Measurements from ENCODE around the gene COCH.

COCH gene

DNA sequence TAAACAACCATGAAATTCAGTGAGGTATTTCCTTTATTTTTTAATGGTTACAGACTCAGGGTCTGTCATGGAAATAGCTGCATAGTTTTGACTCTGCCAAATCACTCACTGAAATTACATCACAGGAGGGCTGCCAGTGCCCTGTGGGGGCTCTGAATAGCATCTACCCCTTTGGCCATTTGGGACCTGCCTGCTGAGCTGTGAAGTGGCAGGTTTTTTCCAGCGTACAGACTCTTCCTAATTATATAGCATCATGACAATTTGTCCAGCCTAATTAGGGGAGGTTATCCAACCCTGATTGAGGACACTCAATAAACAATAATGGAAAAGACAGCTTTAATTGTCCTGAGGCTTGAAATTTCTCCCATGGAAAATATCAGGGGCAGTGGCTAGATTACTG, 1.8 kb upstream of the COCH start:
- no peak for DNase-seq (ENCODE audit: extremely low spot score)
- ChIA-PET CTCF (no interaction called here), POLR2A (no interaction called here)
- TF ChIP-seq CTBP1 (IDR thresholded peaks at IDR 0.05; ENCODE audit: borderline replicate concordance) (no peak), NFRKB (IDR thresholded peaks at IDR 0.05) (no peak), ARNT (IDR thresholded peaks at IDR 0.05) (no peak), LEF1 (IDR thresholded peaks at IDR 0.05; ENCODE audit: borderline replicate concordance) (no peak), ZNF384 (IDR thresholded peaks at IDR 0.05) (no peak), BHLHE40 (IDR thresholded peaks at IDR 0.05; ENCODE audit: borderline replicate concordance) (no peak), HDGF (IDR thresholded peaks at IDR 0.05; ENCODE audit: borderline replicate concordance) (no peak), SUZ12 (IDR thresholded peaks at IDR 0.05) (no peak), L3MBTL2 (conservative IDR thresholded peaks at IDR 0.05) (no peak), FOXM1 (IDR thresholded peaks at IDR 0.05; ENCODE audit: borderline replicate concordance) (no peak), FOXA1 (IDR thresholded peaks at IDR 0.05) (no peak), TARDBP (IDR thresholded peaks at IDR 0.05) (no peak)
- TF ChIP-seq, protein P1, sequence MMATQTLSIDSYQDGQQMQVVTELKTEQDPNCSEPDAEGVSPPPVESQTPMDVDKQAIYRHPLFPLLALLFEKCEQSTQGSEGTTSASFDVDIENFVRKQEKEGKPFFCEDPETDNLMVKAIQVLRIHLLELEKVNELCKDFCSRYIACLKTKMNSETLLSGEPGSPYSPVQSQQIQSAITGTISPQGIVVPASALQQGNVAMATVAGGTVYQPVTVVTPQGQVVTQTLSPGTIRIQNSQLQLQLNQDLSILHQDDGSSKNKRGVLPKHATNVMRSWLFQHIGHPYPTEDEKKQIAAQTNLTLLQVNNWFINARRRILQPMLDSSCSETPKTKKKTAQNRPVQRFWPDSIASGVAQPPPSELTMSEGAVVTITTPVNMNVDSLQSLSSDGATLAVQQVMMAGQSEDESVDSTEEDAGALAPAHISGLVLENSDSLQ (IDR thresholded peaks at IDR 0.05): no peak

DNA sequence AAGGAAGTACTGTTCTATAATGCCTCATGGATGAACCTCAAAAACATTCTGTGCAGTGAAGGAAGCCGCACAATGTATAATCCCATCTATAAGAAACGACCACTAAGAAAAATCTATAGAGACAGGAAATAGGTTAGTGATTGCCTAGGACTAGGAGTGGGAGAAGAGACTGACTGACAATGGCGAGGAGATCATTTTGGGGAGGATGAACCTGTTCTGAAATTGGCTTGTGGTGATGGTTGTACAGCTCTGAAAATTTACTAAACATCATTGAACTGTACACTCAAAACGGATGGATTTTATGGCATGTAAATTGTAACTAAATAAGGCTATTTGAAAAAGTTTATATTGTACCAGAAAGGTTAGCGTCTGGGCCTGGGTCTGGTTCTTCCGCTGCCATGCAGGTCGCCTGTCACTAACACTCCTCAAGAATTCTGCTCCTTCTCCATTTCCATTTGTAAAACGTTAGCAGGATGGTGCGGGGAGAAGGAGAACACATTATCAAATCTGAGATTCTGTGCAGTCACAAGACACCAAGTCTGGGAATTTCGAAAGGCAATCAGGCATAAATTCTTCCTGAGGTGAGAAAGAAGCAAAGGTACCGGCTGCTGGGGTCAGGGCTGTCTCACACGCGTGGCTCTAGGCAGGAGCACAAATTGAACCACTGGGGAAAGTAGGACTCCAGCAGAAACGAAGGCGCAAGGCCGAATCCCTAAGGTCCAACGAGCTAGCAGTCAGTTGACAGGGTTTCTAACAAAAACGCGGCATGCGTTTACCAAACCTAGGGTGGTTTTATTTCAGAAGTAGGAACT, 845 bp upstream of the COCH start:
- peak; percentile 7; the same call in 1 of the 2 replicates for TF ChIP-seq L3MBTL2 (conservative IDR thresholded peaks at IDR 0.05)
- no peak for TF ChIP-seq BHLHE40 (IDR thresholded peaks at IDR 0.05; ENCODE audit: borderline replicate concordance)
- no peak for TF ChIP-seq FOXA1 (IDR thresholded peaks at IDR 0.05)
- TF ChIP-seq, protein P1 (IDR thresholded peaks at IDR 0.05): no peak
- no peak for DNase-seq (ENCODE audit: extremely low spot score)
- ChIA-PET POLR2A (interaction anchor here (0.6 to 1.3 kb wide), 12 partner anchors 8 to 315 kb away, joined by 3 to 6 read pairs (median 3); partner anchors contain the start of genes AP4S1, G2E3 and STRN3), CTCF (interaction anchor here (0.6 kb wide), 1 partner anchor 131 kb away, joined by 3 read pairs; no protein-coding TSS in a partner anchor)

DNA sequence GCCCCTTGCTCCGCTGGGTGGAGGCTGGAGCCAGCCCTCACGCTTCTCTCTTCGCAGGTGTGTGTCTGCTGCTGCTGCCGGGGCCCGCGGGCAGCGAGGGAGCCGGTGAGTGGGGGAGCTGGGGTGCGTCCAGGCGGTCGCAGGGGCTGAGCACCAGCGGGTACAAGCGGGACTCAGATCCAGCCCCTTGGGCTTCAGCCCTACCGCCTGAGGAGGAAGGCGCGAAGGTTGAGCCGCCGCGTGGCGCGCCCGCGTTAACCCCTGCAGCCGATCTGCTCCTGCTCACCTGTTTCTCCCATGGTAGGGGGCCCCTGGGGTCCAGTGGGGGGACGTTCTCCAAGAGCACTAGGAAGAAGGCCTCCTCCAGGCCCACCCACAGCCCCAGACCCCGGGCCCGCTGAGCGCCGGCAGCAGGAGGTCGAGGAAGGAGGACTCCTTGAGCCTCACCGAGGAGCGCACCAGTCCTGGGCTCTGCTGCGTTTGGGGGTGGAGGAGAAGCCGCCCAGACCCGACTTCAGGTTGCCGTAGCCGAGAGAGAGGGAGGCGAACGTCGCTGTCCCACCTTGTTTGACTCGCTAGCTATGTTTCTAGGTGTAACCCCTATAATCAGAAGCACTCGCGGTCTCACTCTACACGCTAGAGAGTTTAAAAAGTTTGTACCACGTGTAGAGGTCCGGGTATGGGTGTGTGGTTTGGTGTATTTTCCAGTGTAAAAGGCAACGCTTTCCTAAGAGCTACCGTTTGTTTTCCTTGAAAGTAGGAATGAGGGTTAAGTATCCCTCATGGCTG, 834 bp downstream of the COCH start:
- ChIA-PET CTCF (no interaction called here), POLR2A (no interaction called here)
- TF ChIP-seq L3MBTL2 (conservative IDR thresholded peaks at IDR 0.05) (peak; percentile 39), FOXM1 (IDR thresholded peaks at IDR 0.05; ENCODE audit: borderline replicate concordance) (no peak), SUZ12 (IDR thresholded peaks at IDR 0.05) (no peak), FOXK2 (IDR thresholded peaks at IDR 0.05) (no peak)
- DNase-seq (ENCODE audit: extremely low spot score): no peak

DNA sequence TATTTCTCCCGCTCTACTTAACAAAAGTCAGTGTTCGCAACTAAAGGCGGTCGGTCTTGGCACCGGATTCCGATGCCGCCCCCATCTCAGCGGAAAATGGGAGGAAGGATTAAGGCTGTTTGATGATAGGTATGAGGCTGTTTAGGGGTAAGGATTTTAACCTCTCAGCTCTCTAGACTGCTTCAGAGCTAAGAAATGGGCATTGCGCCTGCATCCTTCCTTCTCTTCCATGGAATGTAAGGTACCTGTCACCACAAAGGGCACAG, 1.4 kb downstream of the COCH start:
- DNase-seq (ENCODE audit: extremely low spot score): no peak
- ChIA-PET CTCF (no interaction called here), POLR2A (no interaction called here)
- TF ChIP-seq LEF1 (IDR thresholded peaks at IDR 0.05; ENCODE audit: borderline replicate concordance) (no peak), SUZ12 (IDR thresholded peaks at IDR 0.05) (no peak), FOXK2 (IDR thresholded peaks at IDR 0.05) (no peak), HDGF (IDR thresholded peaks at IDR 0.05; ENCODE audit: borderline replicate concordance) (no peak), TARDBP (IDR thresholded peaks at IDR 0.05) (no peak), SP1 (IDR thresholded peaks at IDR 0.05) (no peak), L3MBTL2 (conservative IDR thresholded peaks at IDR 0.05) (no peak), ZNF384 (IDR thresholded peaks at IDR 0.05) (no peak), NFRKB (IDR thresholded peaks at IDR 0.05) (no peak), ARNT (IDR thresholded peaks at IDR 0.05) (no peak), CTBP1 (IDR thresholded peaks at IDR 0.05; ENCODE audit: borderline replicate concordance) (no peak)
- TF ChIP-seq, protein P1 (IDR thresholded peaks at IDR 0.05): no peak

DNA sequence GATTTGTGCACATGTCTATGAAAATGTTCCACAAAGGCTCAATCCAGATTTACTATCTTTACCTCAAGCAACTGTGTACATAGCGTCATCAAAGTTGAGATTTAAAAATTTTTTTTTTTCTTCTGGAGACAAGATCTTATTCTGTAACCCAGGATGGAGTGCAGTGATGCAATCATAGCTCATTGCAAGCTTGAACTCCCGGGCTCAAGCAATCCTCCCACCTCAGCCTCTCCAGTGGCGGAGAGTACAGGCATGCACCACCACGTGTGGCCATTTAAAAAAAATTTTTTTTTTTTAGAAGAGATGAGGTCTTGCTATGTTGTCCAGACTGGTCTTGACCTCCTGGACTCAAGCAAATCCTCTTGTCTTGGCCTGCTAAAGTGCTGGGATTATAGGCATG, 2.3 kb downstream of the COCH start:
- ChIA-PET CTCF (interaction anchor here (0.5 to 0.7 kb wide), 2 partner anchors 254 to 1833 kb away, joined by 3 to 4 read pairs; no protein-coding TSS in a partner anchor), POLR2A (no interaction called here)
- no peak for DNase-seq (ENCODE audit: extremely low spot score)
- TF ChIP-seq SUZ12 (IDR thresholded peaks at IDR 0.05) (no peak), LEF1 (IDR thresholded peaks at IDR 0.05; ENCODE audit: borderline replicate concordance) (no peak), FOXA1 (IDR thresholded peaks at IDR 0.05) (no peak), CTBP1 (IDR thresholded peaks at IDR 0.05; ENCODE audit: borderline replicate concordance) (no peak), ELF4 (IDR thresholded peaks at IDR 0.05) (no peak), FOXK2 (IDR thresholded peaks at IDR 0.05) (no peak), L3MBTL2 (conservative IDR thresholded peaks at IDR 0.05) (no peak), ZNF384 (IDR thresholded peaks at IDR 0.05) (no peak), NFRKB (IDR thresholded peaks at IDR 0.05) (no peak), ARNT (IDR thresholded peaks at IDR 0.05) (no peak), FOXM1 (IDR thresholded peaks at IDR 0.05; ENCODE audit: borderline replicate concordance) (no peak), HDGF (IDR thresholded peaks at IDR 0.05; ENCODE audit: borderline replicate concordance) (no peak), BHLHE40 (IDR thresholded peaks at IDR 0.05; ENCODE audit: borderline replicate concordance) (no peak), TARDBP (IDR thresholded peaks at IDR 0.05) (no peak), SP1 (IDR thresholded peaks at IDR 0.05) (no peak)
- TF ChIP-seq, protein P1 (IDR thresholded peaks at IDR 0.05): no peak
